Endometrial microvascular endothelial cells (primary cell): ENCODE data around the gene ZNF837. TPM values are rescaled to one million over a fixed set of nuclear protein-coding genes. Genes with fewer than 3 reads are reported as not detected.

ENCODE experiments used
- in situ Hi-C: cut with HindIII; loops from 2 replicates; pipeline ENCODE4 v1.10.0; 2017; ENCODE audit warnings: low sequenced_read_pairs, low pct_unique_long_range_greater_than_20kb; ENCODE audit errors: inconsistent ontology term
- total RNA-seq: library from RNA; depleted of rRNA; stranded (reverse); fragments of >200 nt; gene quantifications from one replicate; pipeline ENCODE4 v1.2.3, GENCODE V29; 2015; ENCODE audit errors: inconsistent ontology term

ZNF837 gene
- total RNA-seq, 1 donor from 2014 or later, result 3.1 TPM

- in situ Hi-C loops, result no loop called here
Observed at GRCh38 chr19:58332697-58333096, 48.1 kb downstream of the ZNF837 start.

- in situ Hi-C loops, result no loop called here
Observed at GRCh38 chr19:58330458-58330857, 50.4 kb downstream of the ZNF837 start.

GRCh38 chr19:58328999-58329398 is 51.8 kb downstream of the ZNF837 start:
- in situ Hi-C loops, result no loop called here

- in situ Hi-C loops, result no loop called here
Observed at GRCh38 chr19:58326914-58327726, 53.7 kb downstream of the ZNF837 start, which contains the start of gene ZSCAN22. TSS of gene ZSCAN22 (plus strand) at chr19:58326994. CDS start at chr19:58334803, 7,809 bp downstream.

GRCh38 chr19:58326501-58326913 is 54.3 kb downstream of the ZNF837 start:
- in situ Hi-C loops, result no loop called here

- in situ Hi-C loops, result no loop called here
Observed at GRCh38 chr19:58325311-58326022, 55.4 kb downstream of the ZNF837 start.

- in situ Hi-C loops, result no loop called here
Observed at GRCh38 chr19:58319241-58319640, 61.6 kb downstream of the ZNF837 start.

- in situ Hi-C loops, result no loop called here
Observed at GRCh38 chr19:58318297-58318696, 62.5 kb downstream of the ZNF837 start.

Other genes starting within 250 kb of the ZNF837 start
- gene ZNF329, start 230.2 kb downstream of the ZNF837 start, total RNA-seq, result 7.2 TPM
- 13.9 TPM for gene ZNF274, start 198.0 kb downstream of the ZNF837 start, total RNA-seq
- gene ZNF544, start 152.1 kb downstream of the ZNF837 start, total RNA-seq, result 59.2 TPM
- gene ZNF8, start 102.1 kb downstream of the ZNF837 start, total RNA-seq, result 2.9 TPM
- gene ERVK3-1, start 75.7 kb downstream of the ZNF837 start, total RNA-seq, result 44.8 TPM
- 1.3 TPM for gene ZSCAN22, start 54.0 kb downstream of the ZNF837 start, total RNA-seq
- not detected for gene A1BG, start 27.5 kb downstream of the ZNF837 start, total RNA-seq
- gene ZNF497, start 18.3 kb downstream of the ZNF837 start, total RNA-seq, result 0.19 TPM
- gene RPS5, start 6.2 kb upstream of the ZNF837 start, total RNA-seq, result 2,433 TPM
- gene RNF225, start 14.6 kb upstream of the ZNF837 start, total RNA-seq, result not detected
- 2.6 TPM for gene ZNF584, start 27.6 kb upstream of the ZNF837 start, total RNA-seq
- gene ZNF132, start 59.1 kb upstream of the ZNF837 start, total RNA-seq, result 3.3 TPM
- 8.5 TPM for gene ZNF324B, start 70.6 kb upstream of the ZNF837 start, total RNA-seq
- gene ZNF324, start 86.0 kb upstream of the ZNF837 start, total RNA-seq, result 7.5 TPM
- 7.4 TPM for gene ZNF446, start 95.3 kb upstream of the ZNF837 start, total RNA-seq
- 13.9 TPM for gene SLC27A5, start 131.0 kb upstream of the ZNF837 start, total RNA-seq
- gene ZBTB45, start 138.8 kb upstream of the ZNF837 start, total RNA-seq, result 10.3 TPM
- 420 TPM for gene TRIM28, start 163.0 kb upstream of the ZNF837 start, total RNA-seq
- gene CHMP2A, start 174.1 kb upstream of the ZNF837 start, total RNA-seq, result 67.3 TPM
- gene UBE2M, start 177.6 kb upstream of the ZNF837 start, total RNA-seq, result 37.9 TPM
- 12.7 TPM for gene MZF1, start 192.3 kb upstream of the ZNF837 start, total RNA-seq